Measurements from ENCODE around the gene RAB6A. TPM values are rescaled to one million over a fixed set of nuclear protein-coding genes. Genes with fewer than 3 reads are reported as not detected.

Gene RAB6A
- polyA plus RNA-seq, 1 experiment = 153 TPM

- Histone ChIP-seq H3K27ac (ENCODE audit: low read depth, low read length) (no peak overlapping the region), H3K4me3 (ENCODE audit: low read depth, low read length) (no peak overlapping the region), H3K9me3 (ENCODE audit: control insufficient read depth, insufficient read depth, low read length) (no peaks in the 10 kb centered on the region), H3K27me3 (ENCODE audit: control insufficient read depth, insufficient read depth, low read length) (peaks cover 14% of the 10 kb centered on the region)
- ChIA-PET POLR2A (no interaction called here), CTCF (interaction anchor here (1.4 to 2.6 kb wide), 3 partner anchors 12 to 170 kb away, joined by 4 to 18 read pairs (median 5); no protein-coding TSS in a partner anchor)
- TF ChIP-seq CTCF (IDR thresholded peaks at IDR 0.05; ENCODE audit: low read depth, low read length) = no peak
- no peak for DNase-seq (ENCODE audit: low read depth, low spot score)
Measured at GRCh38 chr11:73648571-73649046, 112.3 kb downstream of the RAB6A start.

GRCh38 chr11:73648121-73648520, 112.8 kb downstream of the RAB6A start:
- DNase-seq (ENCODE audit: low read depth, low spot score) = no peak

GRCh38 chr11:73647459-73648100, 113.3 kb downstream of the RAB6A start:
- peaks cover 14% of the 10 kb centered on the region for H3K27me3 ChIP-seq (ENCODE audit: control insufficient read depth, insufficient read depth, low read length)
- peak overlapping the region; percentile 46 for H3K4me3 ChIP-seq (ENCODE audit: low read depth, low read length)
- CTCF ChIA-PET = interaction anchor here (0.7 to 2.6 kb wide), 6 partner anchors 9 to 169 kb away, joined by 3 to 18 read pairs (median 4); no protein-coding TSS in a partner anchor
- peak; percentile 30 for DNase-seq (ENCODE audit: low read depth, low spot score)
- no peaks in the 10 kb centered on the region for H3K9me3 ChIP-seq (ENCODE audit: control insufficient read depth, insufficient read depth, low read length)
- no peak overlapping the region for H3K27ac ChIP-seq (ENCODE audit: low read depth, low read length)
- POLR2A ChIA-PET = no interaction called here
- TF ChIP-seq CTCF (IDR thresholded peaks at IDR 0.05; ENCODE audit: low read depth, low read length) = no peak

More at GRCh38 chr11:73648121-73648520, 112.8 kb downstream of the RAB6A start:
- Histone ChIP-seq H3K4me3 (ENCODE audit: low read depth, low read length) (no peak overlapping the region), H3K27ac (ENCODE audit: low read depth, low read length) (no peak overlapping the region), H3K9me3 (ENCODE audit: control insufficient read depth, insufficient read depth, low read length) (no peaks in the 10 kb centered on the region), H3K27me3 (ENCODE audit: control insufficient read depth, insufficient read depth, low read length) (peaks cover 14% of the 10 kb centered on the region)
- ChIA-PET CTCF (interaction anchor here (0.7 to 2.6 kb wide), 4 partner anchors 8 to 170 kb away, joined by 3 to 18 read pairs (median 4); no protein-coding TSS in a partner anchor), POLR2A (no interaction called here)
- TF ChIP-seq CTCF (IDR thresholded peaks at IDR 0.05; ENCODE audit: low read depth, low read length) = no peak

GRCh38 chr11:73645972-73646631, 114.8 kb downstream of the RAB6A start, which contains the start of gene PLEKHB1:
Gene PLEKHB1, plus strand, starts transcription at chr11:73646581. Its CDS starts 28 bp downstream, at chr11:73646609.
- POLR2A ChIA-PET = no interaction called here
- no peak for TF ChIP-seq CTCF (IDR thresholded peaks at IDR 0.05; ENCODE audit: low read depth, low read length)
- no peak within 1 kb of the TSS for H3K4me3 ChIP-seq (ENCODE audit: low read depth, low read length)
- no peaks in the 10 kb centered on the region for H3K9me3 ChIP-seq (ENCODE audit: control insufficient read depth, insufficient read depth, low read length)
- no peak for DNase-seq (ENCODE audit: low read depth, low spot score)
- CTCF ChIA-PET = interaction anchor here (1.2 to 1.9 kb wide), 3 partner anchors 15 to 22 kb away, joined by 3 to 6 read pairs (median 4); no protein-coding TSS in a partner anchor
- no peak within 1 kb of the TSS for H3K27ac ChIP-seq (ENCODE audit: low read depth, low read length)
- peaks cover 16% of the 10 kb centered on the region for H3K27me3 ChIP-seq (ENCODE audit: control insufficient read depth, insufficient read depth, low read length)

All from AG04450 (cell line).